NOMO-1 treated with dmso at 0.1 percent for 144 hours (cell line): ENCODE data around the gene EWSR1.
"Not testable (repeated sequence)": the region's sequence is repeated elsewhere in the genome, so short reads cannot be mapped to it uniquely, and the experiment has no call there.

ENCODE experiments used
- DNase-seq: peaks from one replicate; lab custom pipeline; 2025; ENCODE audit not compliant: unreplicated experiment; lab: John Stamatoyannopoulos, UW

EWSR1 gene

GRCh38 chr22:29247891-29248290 lies 20.2 kb upstream of the EWSR1 start:
- DNase-seq: not testable (repeated sequence)

- DNase-seq: no peak
These were observed 16.8 kb upstream of the EWSR1 start for GRCh38 chr22:29251265-29251664.

GRCh38 chr22:29251981-29252911 lies 15.8 kb upstream of the EWSR1 start:
- no peak for DNase-seq

GRCh38 chr22:29253561-29254285 lies 14.3 kb upstream of the EWSR1 start:
- no peak for DNase-seq

- no peak for DNase-seq
These were observed 13.8 kb upstream of the EWSR1 start for GRCh38 chr22:29254286-29254660.

- no peak for DNase-seq
These were observed 12.9 kb upstream of the EWSR1 start for GRCh38 chr22:29255064-29255621.

- no peak for DNase-seq
These were observed 11.3 kb upstream of the EWSR1 start for GRCh38 chr22:29256606-29257325.

- DNase-seq: no peak
These were observed 10.3 kb upstream of the EWSR1 start for GRCh38 chr22:29257751-29258181.

- DNase-seq: no peak
These were observed 9.4 kb upstream of the EWSR1 start for GRCh38 chr22:29258407-29259252.

- DNase-seq: no peak
These were observed 8.7 kb upstream of the EWSR1 start for GRCh38 chr22:29259253-29259899.

GRCh38 chr22:29260031-29260560 lies 8.0 kb upstream of the EWSR1 start:
- no peak for DNase-seq

GRCh38 chr22:29260601-29261315 lies 7.3 kb upstream of the EWSR1 start:
- DNase-seq: no peak

- no peak for DNase-seq
These were observed 4.2 kb upstream of the EWSR1 start for GRCh38 chr22:29263791-29264276.

GRCh38 chr22:29265305-29265704 lies 2.8 kb upstream of the EWSR1 start:
- DNase-seq: no peak

- DNase-seq: no peak
These were observed 2.1 kb upstream of the EWSR1 start for GRCh38 chr22:29265929-29266328.

- no peak for DNase-seq
These were observed 1.3 kb upstream of the EWSR1 start for GRCh38 chr22:29266564-29267461.

- no peak for DNase-seq
These were observed 608 bp upstream of the EWSR1 start for GRCh38 chr22:29267462-29267857.
